ENCODE data around the gene ZMIZ1.

DNA sequence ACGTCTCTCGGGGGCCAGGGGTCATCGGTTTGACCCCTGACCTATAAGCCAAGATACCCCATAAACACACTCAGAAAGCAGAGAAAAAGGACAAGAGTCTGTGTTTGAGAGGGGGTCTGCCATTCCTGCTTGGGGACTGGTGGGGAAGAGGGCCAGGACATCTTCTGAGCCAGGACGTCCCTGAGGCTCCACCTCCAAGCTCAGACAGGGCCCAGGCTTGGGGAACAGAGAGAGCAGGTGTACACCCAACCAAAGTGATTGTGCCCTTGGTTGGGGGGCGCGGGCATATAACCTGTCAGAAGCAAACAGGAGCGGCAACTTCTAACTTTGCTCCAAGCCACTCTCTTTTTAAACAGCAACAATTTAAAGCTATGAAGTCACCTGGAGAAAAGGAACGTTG, 244.6 kb downstream of the ZMIZ1 start:
- TF ChIP-seq ZFX (IDR thresholded peaks at IDR 0.05), result no peak
- no peak for TF ChIP-seq CTCF (conservative IDR thresholded peaks at IDR 0.05)
